HG03354 (cell line): Measurements from ENCODE around the gene LAMTOR3.

Source experiments
- ATAC-seq: cut with Tn5 transposase; IDR thresholded peaks from one replicate; pipeline ENCODE4 v1.9.1; 2021; ENCODE audit warnings: mild to moderate bottlenecking; ENCODE audit not compliant: unreplicated experiment, poor library complexity, severe bottlenecking

LAMTOR3 gene

DNA sequence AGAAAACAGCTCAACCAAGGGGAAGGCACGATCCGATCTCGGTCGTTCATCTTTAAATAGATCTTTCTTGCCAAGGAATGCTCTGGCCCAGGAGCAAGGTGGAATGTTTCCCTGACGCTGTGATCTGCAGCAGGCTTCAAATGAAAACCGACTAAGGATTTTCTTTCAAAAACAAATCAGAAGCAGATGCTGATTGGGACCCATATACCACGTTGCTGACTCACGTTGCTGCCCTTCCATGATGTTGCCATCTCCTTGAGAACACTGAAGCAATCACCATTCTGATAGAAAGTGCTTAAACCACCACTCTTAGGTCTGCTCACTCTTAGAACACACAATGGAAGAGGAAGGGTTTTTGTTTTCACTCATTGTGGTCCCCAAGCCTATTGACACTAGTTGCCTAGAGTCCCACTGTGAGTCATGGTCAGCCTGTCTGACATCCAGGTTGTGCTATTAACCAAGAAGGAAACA lies 26.1 kb downstream of the LAMTOR3 start:
- ATAC-seq = peak; percentile 76

DNA sequence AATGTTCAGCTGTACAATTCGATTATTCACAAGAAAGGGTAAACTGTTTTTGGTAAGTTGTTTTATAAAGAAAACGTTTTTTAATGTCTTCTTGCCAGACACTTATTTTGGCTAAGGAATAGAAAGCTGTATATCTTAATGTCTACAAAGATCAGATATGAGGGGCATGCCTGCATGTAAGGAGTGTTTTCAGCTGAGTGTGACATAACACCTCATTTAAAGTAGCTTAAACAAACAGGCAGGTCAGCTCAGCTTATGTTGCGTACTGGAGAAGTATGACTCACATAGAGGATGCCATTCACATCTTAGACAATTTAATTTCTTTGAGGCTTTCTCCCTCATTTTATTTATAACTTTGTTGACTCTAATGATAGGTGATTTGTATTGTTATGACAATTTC lies 30.4 kb downstream of the LAMTOR3 start:
- ATAC-seq = no peak

DNA sequence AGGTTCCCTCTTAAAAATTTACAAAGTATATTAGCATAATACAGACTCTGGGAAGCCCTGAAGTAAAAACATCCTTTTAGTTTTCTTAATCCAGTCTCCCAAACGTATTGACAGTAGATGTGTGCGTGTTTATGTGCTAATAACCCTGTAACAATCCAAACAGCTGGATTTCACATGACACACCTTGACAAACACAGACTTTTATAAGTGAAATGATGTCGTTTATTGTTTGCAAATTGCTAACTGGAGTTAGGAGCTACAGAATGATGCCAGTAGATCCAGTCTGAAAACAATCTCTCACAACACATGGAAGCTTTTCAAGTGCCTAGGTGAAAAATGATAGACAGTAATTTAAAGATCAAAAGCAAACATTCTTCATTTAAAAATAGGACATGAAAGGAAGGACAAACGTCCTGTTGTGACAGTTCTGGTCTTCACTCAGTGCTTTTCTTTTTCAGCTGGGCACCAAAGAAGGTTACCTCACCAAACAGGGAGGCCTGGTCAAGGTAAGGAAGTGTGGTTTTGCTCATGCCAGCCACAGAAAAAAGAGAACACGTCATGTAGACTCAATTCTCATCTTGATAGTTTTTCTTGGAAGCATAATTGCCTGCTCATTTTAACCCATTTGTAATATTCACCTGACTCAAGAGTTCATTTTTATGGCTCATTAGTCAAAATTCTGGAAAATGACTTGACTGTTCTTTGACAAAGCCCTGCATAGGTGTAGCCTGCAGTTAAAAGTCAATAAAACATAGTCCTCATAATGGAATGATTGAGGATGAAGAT lies 32.9 kb downstream of the LAMTOR3 start:
- peak; percentile 70 for ATAC-seq

DNA sequence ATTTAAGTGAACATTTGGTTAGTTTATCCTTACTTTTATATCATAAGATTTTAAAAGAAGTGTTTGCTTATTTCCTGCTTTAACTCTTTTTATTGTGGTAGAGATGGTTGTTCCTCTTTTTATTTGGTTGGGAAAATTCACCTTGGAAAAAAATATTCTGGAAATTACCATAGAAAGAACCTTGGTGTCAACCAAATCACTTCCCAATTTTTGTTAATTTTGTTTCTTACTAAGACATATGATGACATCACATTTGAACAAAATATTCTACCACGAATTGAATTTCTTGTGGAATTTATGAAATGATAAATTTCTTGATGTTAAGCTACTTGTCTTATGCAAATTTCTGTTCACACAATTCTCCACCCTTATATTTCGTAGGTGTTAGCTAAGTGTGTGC lies 33.7 kb downstream of the LAMTOR3 start:
- ATAC-seq = no peak

DNA sequence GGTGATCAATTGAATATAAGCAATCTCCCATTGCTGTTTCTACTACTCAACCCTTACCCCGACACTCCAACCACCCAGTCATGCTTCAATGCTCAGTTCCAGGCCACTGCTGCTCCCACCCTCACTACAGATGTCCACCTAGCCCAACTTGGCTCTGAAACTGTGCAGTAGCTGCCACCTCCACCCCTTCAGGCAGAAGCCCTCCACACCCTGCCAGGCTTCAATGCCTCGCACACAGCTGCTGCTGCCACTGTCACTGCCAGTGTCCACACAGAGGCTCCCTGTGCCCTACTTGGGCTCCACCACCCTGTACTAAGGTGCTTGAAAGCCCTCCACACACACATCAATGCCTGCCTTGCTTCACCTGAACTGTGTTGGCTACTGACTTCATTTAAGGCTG lies 34.6 kb downstream of the LAMTOR3 start:
- peak; percentile 41 for ATAC-seq

DNA sequence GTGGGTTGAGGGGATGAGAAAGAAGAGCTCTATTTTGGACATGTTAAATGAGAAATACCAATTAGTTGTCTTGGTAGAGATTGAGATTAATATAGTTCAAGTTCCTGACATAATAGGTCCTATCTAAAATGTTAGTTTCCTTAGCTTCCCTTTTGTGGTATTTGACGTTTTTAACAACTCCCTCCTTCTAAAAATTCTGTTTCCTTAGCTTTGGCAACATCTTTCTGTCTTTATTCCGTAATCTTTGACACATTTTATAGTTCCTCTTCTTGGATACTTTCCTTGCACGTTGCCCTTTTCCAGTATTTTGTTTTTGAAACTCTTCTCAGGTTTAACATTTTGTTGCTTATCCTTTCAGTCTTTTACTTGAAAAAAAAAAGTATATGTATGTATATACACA lies 36.9 kb downstream of the LAMTOR3 start:
- ATAC-seq = no peak

DNA sequence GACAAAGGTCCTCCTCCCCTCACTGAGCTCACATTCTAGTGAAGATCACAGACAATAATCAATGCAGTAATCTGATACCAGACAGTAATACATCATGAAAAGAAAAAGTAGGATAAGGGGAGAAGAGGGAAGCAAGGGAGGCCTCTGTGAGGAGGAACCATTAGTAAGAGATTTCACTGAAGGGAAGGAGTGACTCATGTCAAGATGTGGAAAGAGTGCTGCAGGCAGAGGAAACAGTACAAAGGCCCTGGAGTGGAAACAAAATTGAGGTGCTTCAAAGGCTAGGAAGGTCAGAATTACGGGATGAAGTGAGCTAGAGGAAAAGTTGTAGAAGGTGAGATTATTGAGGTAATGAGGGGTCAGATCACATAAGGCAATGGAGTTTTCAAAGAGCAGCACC lies 38.1 kb downstream of the LAMTOR3 start:
- ATAC-seq = no peak

DNA sequence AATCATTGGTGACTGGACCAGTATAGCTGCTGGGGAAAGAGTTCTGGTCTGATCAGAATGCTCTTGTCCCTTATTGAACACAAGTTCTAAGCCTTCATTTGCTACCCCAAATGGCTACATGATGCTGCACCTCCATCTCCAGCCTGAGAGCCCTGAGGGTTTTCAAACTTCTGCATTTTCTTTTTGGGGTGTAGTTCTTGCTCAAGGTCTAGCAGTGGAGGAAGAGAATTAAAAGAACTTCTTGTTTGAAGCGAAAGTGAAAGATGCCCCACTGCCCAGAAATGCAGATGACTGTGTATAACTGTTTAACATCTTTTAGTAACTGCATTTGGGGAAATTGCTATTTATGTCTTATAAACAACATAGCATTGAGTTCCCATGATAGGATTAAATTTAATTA lies 38.5 kb downstream of the LAMTOR3 start:
- peak; percentile 55 for ATAC-seq

DNA sequence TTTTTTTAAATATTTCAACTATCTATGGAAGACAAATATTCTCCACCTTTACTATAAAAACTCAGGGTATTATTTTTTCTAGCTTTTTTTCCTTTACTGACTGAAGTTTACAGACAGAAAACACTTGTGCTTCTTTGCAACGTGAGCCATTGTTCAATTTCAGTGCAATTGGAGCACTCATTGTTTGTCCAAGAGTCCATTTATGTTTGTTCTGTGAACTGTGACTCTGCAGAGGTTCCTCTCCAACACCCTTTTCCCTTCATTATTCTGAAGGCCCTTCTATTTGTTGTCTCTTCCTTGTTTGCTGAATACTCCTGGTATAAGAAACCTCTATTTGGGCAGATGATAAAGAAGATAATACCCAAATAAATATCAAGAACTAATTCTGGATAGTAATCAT lies 40.2 kb downstream of the LAMTOR3 start:
- ATAC-seq = no peak

DNA sequence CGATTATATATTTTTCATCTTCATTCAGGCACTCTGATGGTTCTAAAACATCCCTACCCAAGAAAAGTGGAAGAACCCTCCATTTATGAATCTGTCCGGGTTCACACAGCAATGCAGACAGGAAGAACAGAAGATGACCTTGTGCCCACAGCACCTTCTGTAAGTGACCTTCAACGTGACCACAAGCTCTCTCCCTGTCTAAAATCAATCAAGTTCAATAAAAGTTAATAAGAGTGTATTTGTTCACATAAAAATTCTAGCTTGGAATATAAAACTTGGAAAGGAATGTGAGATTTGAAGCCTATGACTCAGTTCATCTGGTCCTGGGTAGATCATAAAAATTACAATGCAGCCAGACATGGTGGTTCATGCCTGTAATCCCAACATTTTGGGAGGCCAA lies 41.0 kb downstream of the LAMTOR3 start:
- ATAC-seq = no peak

DNA sequence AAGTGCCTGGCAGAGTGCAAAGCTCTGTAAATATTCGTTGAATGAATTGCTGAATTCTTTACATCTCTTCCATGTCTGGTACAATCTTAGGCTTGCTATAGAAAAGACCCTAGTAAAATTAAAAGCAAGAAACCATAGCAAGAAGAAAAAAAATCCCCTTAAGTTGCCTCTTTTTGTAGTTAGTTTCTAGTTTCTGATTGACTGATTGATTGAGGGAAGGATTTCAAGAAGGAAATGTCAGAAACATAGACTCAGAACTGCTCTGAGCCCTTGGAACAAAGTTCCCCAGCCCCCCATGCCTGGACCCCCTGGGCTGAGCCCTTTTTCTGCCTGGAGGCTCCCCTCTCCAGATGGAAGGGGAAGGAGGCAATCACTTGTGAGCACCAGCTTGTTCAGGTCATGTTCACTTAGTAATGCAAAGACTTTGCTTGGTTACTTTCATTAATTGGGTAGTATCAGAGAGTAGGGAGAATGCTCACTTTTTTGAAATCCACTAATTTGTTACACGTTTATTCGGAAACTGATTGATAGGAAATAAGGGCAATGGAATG lies 42.0 kb downstream of the LAMTOR3 start:
- ATAC-seq = no peak

DNA sequence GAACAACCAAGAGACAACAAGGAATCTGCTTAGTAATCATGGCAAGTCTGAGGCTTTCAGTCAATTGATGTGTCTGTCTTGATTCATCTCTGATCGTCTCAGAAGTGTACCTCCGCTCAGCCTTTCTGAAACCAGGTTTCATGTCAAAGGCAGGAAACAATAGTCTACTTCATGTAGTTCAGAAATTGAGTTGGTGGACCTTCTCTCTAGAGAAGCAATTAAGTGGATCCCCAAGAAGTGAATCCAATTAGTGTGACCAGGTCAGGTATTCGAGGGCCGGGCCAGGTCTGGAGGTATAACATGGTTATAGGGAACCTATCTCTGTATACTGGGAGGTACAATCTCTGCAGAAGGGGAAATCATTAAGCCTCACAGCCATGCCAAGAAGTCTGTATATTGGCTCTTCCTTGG lies 45.6 kb downstream of the LAMTOR3 start:
- ATAC-seq = peak; percentile 40

DNA sequence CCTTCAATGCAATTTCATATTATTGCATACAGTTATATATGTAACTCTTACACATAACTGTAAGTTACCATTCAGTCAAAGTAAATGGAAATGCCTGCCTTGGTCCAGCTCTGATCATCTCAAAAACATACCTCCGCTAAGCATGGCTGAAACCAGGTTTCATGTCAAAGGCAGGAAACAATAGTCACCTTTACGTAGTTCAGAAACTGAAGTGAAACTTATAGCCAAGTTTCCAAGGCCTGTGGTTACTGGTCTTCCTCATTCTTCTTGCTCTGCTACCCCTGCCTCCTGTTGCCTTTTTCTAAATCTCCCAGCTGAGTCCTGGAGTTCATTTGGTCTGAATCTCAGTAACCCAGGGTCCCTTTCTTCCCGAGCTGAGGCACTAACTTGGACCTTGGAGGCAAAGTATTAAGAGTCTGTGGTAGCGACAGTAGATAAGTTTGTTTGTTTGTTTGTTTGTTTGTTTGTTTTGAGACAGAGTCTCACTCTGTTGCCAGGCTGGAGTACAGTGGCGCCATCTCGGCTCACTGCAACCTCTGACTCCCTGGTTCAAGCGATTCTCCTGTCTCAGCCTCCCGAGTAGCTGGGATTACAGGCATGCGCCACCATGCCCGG lies 46.8 kb downstream of the LAMTOR3 start:
- ATAC-seq = peak; percentile 66

DNA sequence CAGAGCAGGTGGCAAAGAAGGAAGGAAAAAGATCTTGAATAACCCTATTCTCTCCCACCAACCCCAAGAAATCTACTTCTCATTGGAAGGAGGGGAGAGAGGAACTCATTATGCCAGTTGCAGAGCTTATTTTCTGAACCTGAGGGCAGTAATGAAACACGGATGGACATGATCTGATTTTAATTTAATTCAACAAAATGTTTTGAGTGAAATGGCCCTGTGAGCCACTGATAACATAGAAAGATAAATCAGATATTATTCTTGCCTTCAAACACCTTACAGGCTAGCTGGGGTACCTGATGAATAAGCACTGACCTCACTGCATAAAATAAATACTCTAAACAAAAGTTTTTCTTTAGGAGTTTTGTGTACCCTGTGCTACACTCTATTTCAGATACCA lies 47.3 kb downstream of the LAMTOR3 start:
- no peak for ATAC-seq

DNA sequence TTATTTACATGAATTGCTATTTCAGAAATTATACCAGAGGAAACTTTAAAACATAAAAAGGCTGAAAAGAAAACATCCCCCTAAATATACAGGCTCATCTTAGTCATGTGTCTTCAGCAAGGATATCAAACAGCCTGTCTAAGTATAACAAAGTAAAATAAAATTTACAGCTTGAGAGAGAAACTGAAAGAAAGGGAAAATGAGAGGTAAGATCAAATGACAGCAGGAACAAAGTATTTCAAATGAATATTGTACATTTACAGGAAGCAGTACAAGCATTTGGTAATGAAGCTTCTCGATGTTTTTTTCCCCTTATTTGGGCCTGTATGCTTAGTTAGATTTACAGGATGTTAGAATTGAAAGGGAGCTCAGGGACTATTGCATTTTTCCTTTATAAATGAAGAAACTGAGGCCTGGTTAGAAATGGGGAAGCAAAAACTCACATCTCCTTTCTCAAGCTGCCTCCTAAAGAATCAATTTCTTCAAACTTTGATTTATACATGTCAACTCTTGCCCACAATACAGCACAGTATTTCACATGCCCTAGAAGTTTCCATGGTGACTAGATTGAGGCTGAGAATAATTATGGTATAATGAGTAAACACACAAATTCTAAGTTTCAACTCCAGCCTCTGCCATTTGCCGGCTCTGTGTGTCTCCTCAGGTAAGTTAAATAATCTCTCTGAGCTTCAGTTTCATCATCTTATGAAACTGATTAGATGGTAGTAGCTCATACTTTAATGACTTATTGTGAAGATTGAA lies 48.3 kb downstream of the LAMTOR3 start:
- ATAC-seq = peak; percentile 39

DNA sequence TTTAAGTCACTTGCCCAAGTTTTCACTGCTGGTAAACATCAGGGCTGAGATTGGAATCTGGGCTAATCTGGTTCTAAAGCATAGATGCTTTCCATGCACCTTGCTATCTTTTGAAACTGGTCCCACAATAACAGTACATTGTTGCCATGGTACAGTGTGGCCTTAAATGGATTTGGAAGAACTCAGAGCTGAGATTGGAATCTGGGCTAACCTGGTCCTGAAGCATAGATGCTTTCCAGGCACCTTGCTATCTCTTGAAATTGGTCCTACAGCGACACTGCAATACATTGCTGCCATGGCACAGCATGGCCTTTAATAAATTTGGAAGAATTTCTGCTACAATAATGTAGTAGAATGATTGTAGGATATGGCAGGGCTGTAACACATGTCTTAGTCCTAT lies 49.0 kb downstream of the LAMTOR3 start:
- no peak for ATAC-seq

DNA sequence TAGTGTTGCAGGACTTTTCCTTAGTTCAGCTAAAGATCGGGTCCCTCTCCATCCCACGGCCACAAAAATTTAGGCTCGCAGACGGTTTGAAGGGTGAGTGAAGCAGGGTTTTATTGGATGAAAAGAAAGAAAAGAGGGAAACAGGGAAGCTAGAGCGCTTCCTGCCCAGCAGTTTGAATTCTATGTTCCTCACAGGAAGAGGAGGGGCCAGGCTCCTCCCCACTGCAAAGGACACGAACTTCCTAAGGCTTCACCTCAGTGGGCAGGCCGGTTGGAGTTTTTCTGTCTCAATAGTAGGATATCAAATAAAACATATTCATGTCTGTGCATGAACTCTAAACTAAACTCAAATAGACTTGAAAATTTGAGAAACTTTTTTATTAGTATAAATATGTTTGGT lies 50.2 kb downstream of the LAMTOR3 start:
- ATAC-seq = no peak

DNA sequence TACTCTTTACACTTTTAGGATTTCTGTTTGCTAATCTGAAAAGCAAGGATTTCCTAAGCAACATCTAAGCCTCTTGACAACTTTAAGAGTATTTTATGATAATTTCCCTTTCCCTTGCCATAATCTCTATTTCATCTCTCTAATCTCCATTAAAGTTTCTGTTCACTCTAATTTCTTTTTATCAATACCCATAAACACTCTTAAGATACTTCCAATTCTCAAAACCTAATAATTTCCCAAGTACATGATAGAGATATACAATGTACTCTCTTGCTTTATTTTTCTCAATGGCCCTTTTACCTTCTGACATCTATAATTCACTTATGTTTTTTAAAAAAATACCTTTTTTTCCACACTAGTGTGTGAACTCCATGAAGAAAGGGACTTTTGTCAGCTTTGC lies 50.8 kb downstream of the LAMTOR3 start:
- no peak for ATAC-seq

DNA sequence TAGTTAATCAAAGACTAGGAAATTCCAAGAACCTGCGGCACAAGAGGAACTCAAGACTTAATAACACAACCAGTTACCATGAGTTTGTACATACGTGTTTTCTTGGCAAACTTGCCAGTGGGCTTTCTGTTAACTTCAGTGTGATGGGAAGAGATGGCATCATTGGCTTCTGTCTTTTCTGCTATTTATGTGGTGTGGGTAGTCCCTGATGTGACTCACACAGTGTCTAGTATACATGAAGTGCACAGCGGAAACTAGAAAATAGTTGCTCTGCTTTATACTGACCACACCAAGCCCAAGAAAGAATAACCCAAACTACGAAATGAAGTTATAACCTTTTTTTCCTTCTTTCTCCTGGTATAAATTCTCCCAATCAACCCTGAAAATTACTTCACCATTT lies 53.1 kb downstream of the LAMTOR3 start:
- no peak for ATAC-seq

DNA sequence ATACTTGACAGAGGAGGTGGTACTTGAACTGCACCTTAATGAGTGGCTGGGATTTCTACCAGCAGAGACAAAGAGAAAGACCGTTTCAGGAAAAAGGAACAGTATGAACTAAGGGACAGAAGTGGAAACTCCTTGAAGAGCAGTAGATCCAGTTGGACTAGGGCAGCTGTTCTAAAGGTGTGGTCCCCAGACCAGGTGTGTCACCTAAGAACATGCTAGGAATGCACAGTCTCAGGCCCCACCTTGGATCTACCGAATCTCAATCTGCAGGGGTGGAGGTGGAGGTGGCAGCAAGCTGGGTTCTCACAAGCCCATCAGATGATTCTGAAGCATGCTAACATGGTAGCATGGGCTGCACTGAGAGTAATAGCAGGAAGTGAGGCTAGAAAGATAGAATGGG lies 55.3 kb downstream of the LAMTOR3 start:
- ATAC-seq = no peak

DNA sequence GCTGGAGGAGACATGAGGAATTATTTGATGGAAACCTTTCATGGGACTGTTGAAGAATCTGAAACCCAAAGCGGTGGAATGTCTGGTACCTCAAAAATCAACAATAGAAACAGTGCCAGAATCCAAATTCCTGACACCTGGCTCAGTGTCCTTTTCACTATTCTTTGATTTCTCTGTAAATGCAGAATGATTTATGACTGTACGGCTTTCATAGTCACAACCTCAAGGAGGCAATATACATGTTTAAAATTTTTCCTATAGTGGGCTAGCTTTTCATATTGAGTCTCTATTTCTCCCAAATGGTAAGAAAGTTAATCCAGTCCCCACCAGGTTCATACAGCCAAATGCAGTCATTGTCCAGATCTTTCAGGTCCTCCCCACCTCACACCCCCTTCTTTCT lies 58.3 kb downstream of the LAMTOR3 start:
- ATAC-seq = no peak
